Endothelial cell of umbilical vein (primary cell): ENCODE measurements around the gene SLC23A2. TPM values are rescaled to one million over a fixed set of nuclear protein-coding genes. Genes with fewer than 3 reads are reported as not detected.
A peak's percentile ranks its signal among the peaks of the same experiment; 100 is the strongest.

Experiments
- BruUV-seq: library from RNA; stranded (reverse); fragments of 400-500 nt; replicated peaks from 2 replicates; lab custom pipeline; 2021; lab: Mats Ljungman, UMichigan
- CTCF ChIA-PET: fragments of 300-600, 350-600 bp; sonication (Branson Sonifier 250); formaldehyde crosslinking; loops from one replicate; lab custom pipeline; 2021; ENCODE audit warnings: antibody characterized with exemption, inconsistent platforms; lab: Charles Lee
- POLR2A ChIA-PET: fragments of 300-600, 350-600 bp; sonication (Branson Sonifier 250); formaldehyde crosslinking; loops from one replicate; lab custom pipeline; 2021; ENCODE audit warnings: antibody characterized with exemption, inconsistent platforms; lab: Charles Lee
- DNase-seq: peaks from one replicate; pipeline ENCODE4 v3.0.0-alpha.2; 2011; ENCODE audit warnings: low read depth, low spot score
- FAIRE-seq: peaks from 2 replicates; lab custom pipeline; 2011; peaks lifted over from hg19 to GRCh38; lab: Jason Lieb, UNC
- H2AFZ ChIP-seq: 2 replicates; pipeline ENCODE4 v1.6.0; 2012; ENCODE audit warnings: low read depth, low read length, control low read depth, inconsistent platforms
- H3K27ac ChIP-seq: 2 replicates; pipeline ENCODE4 v1.5.1; 2011; ENCODE audit warnings: low read depth, mild to moderate bottlenecking, control low read depth, low read length, moderate library complexity; ENCODE audit not compliant: insufficient read depth
- H3K27me3 ChIP-seq, 2 experiments: 2 replicates each; pipeline versions ENCODE4 v1.6.0 to v1.6.1; 2011; ENCODE audit warnings: low read length in 2 of 2, mixed read lengths in 1 of 2; ENCODE audit not compliant: control insufficient read depth in 2 of 2, insufficient read depth in 2 of 2
- H3K36me3 ChIP-seq, 2 experiments: 2 replicates in 1 of 2; 3 replicates in 1 of 2; pipeline ENCODE4 v1.5.1; 2011; ENCODE audit warnings: low read length in 2 of 2, mild to moderate bottlenecking in 1 of 2, moderate library complexity in 1 of 2; ENCODE audit not compliant: control insufficient read depth in 2 of 2, insufficient read depth in 2 of 2; ENCODE audit errors: extremely low read depth in 1 of 2
- H3K4me1 ChIP-seq: 3 replicates; pipeline ENCODE4 v1.5.1; 2011; ENCODE audit warnings: mild to moderate bottlenecking, low read length; ENCODE audit not compliant: control insufficient read depth, insufficient read depth; ENCODE audit errors: extremely low read depth
- H3K4me2 ChIP-seq: 2 replicates; pipeline ENCODE4 v1.6.1; 2011; ENCODE audit warnings: low read length, control low read depth, mixed read lengths; ENCODE audit not compliant: insufficient read depth
- H3K4me3 ChIP-seq, 3 experiments: fragments of 200-600 bp in 1 of 3; sonication (generic), shearing (Covaris generic) in 1 of 3; replicated peaks in 1 of 3; 2 replicates each; pipeline ENCODE4 v1.5.1; 2011 to 2016; ENCODE audit warnings: control low read depth in 3 of 3, low read length in 3 of 3, mild to moderate bottlenecking in 2 of 3, inconsistent platforms in 1 of 3, low read depth in 1 of 3, moderate library complexity in 1 of 3; ENCODE audit not compliant: insufficient read depth in 1 of 3
- H3K79me2 ChIP-seq: 2 replicates; pipeline ENCODE4 v1.6.0; 2012; ENCODE audit warnings: low read length, inconsistent platforms; ENCODE audit not compliant: control insufficient read depth, insufficient read depth
- H3K9ac ChIP-seq: replicated peaks from 2 replicates; pipeline ENCODE3; 2011; ENCODE audit warnings: low read length, control low read depth; ENCODE audit not compliant: insufficient read depth; ENCODE audit errors: extremely low read depth
- H3K9me1 ChIP-seq: replicated peaks from 3 replicates; pipeline ENCODE4 v1.6.0; 2011; ENCODE audit warnings: mild to moderate bottlenecking, low read length; ENCODE audit not compliant: control insufficient read depth, insufficient read depth; ENCODE audit errors: extremely low read depth
- H3K9me3 ChIP-seq: replicated peaks from 2 replicates; pipeline ENCODE4 v1.5.1; 2012; ENCODE audit warnings: low read length, inconsistent platforms; ENCODE audit not compliant: control insufficient read depth, insufficient read depth
- H4K20me1 ChIP-seq: replicated peaks from 2 replicates; pipeline ENCODE3; 2011; ENCODE audit warnings: mild to moderate bottlenecking, low read length; ENCODE audit not compliant: control insufficient read depth, insufficient read depth; ENCODE audit errors: extremely low read depth
- EZH2 ChIP-seq: IDR thresholded peaks from 2 replicates; pipeline ENCODE4 v1.6.1; 2012; ENCODE audit warnings: borderline replicate concordance, low read depth, mild to moderate bottlenecking, moderate library complexity, low read length, inconsistent platforms; ENCODE audit not compliant: severe bottlenecking
- FOS ChIP-seq: IDR thresholded peaks from 2 replicates; pipeline ENCODE4 v1.6.1; 2011; ENCODE audit warnings: mild to moderate bottlenecking, low read length, moderate library complexity, borderline replicate concordance; ENCODE audit not compliant: insufficient read depth
- GATA2 ChIP-seq: IDR thresholded peaks from 2 replicates; pipeline ENCODE4 v1.7.0; 2011; ENCODE audit warnings: low read depth, mild to moderate bottlenecking, moderate library complexity, mixed read lengths, low read length; ENCODE audit not compliant: insufficient read length, insufficient read depth
- JUN ChIP-seq: IDR thresholded peaks from 2 replicates; pipeline ENCODE4 v1.6.1; 2011; ENCODE audit warnings: borderline replicate concordance, low read depth; ENCODE audit not compliant: insufficient read length, insufficient read depth
- MAX ChIP-seq: IDR thresholded peaks from 2 replicates; pipeline ENCODE4 v1.6.1; 2011; ENCODE audit not compliant: insufficient read depth, insufficient read length
- MYC ChIP-seq: IDR thresholded peaks from one replicate; pipeline ENCODE4 v1.6.1; 2011; ENCODE audit warnings: mild to moderate bottlenecking, low read depth, low read length
- POLR2A ChIP-seq: IDR thresholded peaks from 2 replicates; pipeline ENCODE4 v1.6.1; 2012; ENCODE audit warnings: low read depth, mild to moderate bottlenecking, control low read depth, low read length
- POLR2AphosphoS5 ChIP-seq: IDR thresholded peaks from 2 replicates; pipeline ENCODE4 v1.6.1; 2012; ENCODE audit warnings: low read depth, mild to moderate bottlenecking, control low read depth, low read length, moderate library complexity; ENCODE audit not compliant: insufficient read depth
- dilution Hi-C: fragments of 300-500 bp; cut with MboI; formaldehyde crosslinking; loops from one replicate; pipeline ENCODE4 v1.15.0; 2019; ENCODE audit warnings: low sequenced_read_pairs; ENCODE audit not compliant: extremely low pct_ligation_motif_present
- intact Hi-C: fragments of 100-400 bp; cut with micrococcal nuclease; formaldehyde crosslinking; loops from one replicate; pipeline ENCODE4 v1.10.0; 2022
- polyA plus RNA-seq, 4 experiments: library from polyadenylated mRNA; depleted of rRNA in 3 of 4; stranded (reverse) in 3 of 4; unstranded in 1 of 4; fragments of >200 nt; gene quantifications; 2 replicates each; pipeline versions ENCODE4 v1.2.1 to v1.2.3, GENCODE V29; 2011 to 2012; ENCODE audit warnings: missing spikeins in 1 of 4
- total RNA-seq: library from RNA; stranded (reverse); gene quantifications from 2 replicates; pipeline ENCODE4 v1.2.3, GENCODE V29; 2021
- TF ChIP-seq, protein P1 (sequence below), 2 donors: IDR thresholded peaks; 1 replicate in 1 of 2; 2 replicates in 1 of 2; pipeline ENCODE4 v1.5.1; 2011; ENCODE audit warnings: low read length in 2 of 2, mild to moderate bottlenecking in 2 of 2, moderate library complexity in 2 of 2, control low read depth in 1 of 2, inconsistent platforms in 1 of 2, low read depth in 1 of 2; ENCODE audit not compliant: insufficient read depth in 1 of 2; ENCODE audit errors: extremely low read depth in 1 of 2

Gene SLC23A2
- total and polyA plus RNA-seq, 2 donors (not counting 3 experiments of a cell fraction or from before 2014, with no cell fraction given) = 24.4 to 24.5 TPM

DNA sequence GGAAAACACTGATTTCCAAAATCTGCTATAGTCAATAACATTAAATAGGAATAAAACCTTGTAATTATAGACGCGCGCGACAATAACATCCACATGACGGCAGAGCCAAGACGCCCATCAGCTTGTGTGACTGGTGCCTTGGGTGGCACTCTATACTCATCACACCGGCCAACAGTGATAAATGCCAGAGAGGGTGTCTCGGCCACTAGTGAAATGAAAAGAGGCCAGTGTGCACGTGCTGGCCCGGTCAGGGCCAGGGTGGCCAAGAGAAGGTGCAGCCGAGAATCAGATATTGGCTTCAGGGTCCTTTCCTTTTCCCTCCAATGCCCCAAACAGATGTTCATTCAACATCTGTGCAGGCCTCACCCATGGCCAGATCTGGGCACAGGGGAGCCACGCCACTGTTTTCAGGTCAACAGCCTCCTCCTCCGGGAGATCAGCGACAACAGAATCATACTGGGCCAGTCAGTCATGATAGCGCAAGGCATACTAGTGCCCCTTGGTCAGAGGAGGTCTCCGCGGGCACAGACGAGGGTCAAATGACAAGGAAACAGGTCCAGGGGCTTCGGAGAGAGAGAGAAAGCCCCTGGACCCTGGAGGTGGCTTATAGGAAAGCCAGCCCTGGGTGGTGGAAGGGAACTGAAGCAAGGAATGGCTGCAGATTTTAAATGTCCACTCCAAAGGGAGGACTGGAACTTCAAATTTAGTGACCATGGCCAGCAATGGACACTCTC lies 145.1 kb downstream of the SLC23A2 start:
- FAIRE-seq (no peak), DNase-seq (no peak)
- Histone ChIP-seq H4K20me1 (no peaks in the 10 kb centered on the region), H3K9me1 (no peaks in the 10 kb centered on the region), H3K4me2 (no peak overlapping the region), H3K27ac (no peak overlapping the region), H3K9me3 (no peaks in the 10 kb centered on the region), H3K36me3 (peaks cover 0 to 14% of the 10 kb centered on the region in 2 experiments), H3K4me1 (no peaks in the 10 kb centered on the region), H3K79me2 (no peaks in the 10 kb centered on the region), H3K27me3 (no peaks in the 10 kb centered on the region), H3K9ac (no peak overlapping the region), H3K4me3 (no peak overlapping the region), H2AFZ (no peak overlapping the region)
- dilution Hi-C loops = no loop called here
- TSS peak; percentile 7 for BruUV-seq
- TF ChIP-seq POLR2A (no peak), FOS (no peak), MAX (no peak), EZH2 (no peak), MYC (no peak), JUN (no peak), GATA2 (no peak), POLR2AphosphoS5 (no peak)
- TF ChIP-seq, protein P1, sequence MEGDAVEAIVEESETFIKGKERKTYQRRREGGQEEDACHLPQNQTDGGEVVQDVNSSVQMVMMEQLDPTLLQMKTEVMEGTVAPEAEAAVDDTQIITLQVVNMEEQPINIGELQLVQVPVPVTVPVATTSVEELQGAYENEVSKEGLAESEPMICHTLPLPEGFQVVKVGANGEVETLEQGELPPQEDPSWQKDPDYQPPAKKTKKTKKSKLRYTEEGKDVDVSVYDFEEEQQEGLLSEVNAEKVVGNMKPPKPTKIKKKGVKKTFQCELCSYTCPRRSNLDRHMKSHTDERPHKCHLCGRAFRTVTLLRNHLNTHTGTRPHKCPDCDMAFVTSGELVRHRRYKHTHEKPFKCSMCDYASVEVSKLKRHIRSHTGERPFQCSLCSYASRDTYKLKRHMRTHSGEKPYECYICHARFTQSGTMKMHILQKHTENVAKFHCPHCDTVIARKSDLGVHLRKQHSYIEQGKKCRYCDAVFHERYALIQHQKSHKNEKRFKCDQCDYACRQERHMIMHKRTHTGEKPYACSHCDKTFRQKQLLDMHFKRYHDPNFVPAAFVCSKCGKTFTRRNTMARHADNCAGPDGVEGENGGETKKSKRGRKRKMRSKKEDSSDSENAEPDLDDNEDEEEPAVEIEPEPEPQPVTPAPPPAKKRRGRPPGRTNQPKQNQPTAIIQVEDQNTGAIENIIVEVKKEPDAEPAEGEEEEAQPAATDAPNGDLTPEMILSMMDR (IDR thresholded peaks at IDR 0.05; ENCODE audit: extremely low read depth in 1 of 2, insufficient read depth in 1 of 2, low read depth in 1 of 2, low read length in 2 of 2) = no peak
- intact Hi-C loops = no loop called here
- CTCF ChIA-PET = interaction anchor here (1.0 kb wide), 1 partner anchor 100 kb away, joined by 3 read pairs; no protein-coding TSS in a partner anchor
- POLR2A ChIA-PET = no interaction called here
